ENCODE data around the gene PRELP. TPM values are rescaled to one million over a fixed set of nuclear protein-coding genes. Genes with fewer than 3 reads are reported as not detected.

Gene PRELP
- total and polyA plus RNA-seq, 2 of the 8 experiments (the other 6 are each of a cell fraction or from before 2014, with no cell fraction given) = 0.13 to 0.23 TPM

GRCh38 chr1:203505526-203506204 lies 30.1 kb downstream of the PRELP start:
- Histone ChIP-seq H3K56ac (replicated peaks; ENCODE audit: insufficient read length, low read depth, low read length) (no peak overlapping the region), H3K9ac (replicated peaks in 1 of 4; ENCODE audit: extremely low read depth in 1 of 4, low read depth in 3 of 4, low read length in 3 of 4) (no peak overlapping the region), H3K36me3 (ENCODE audit: control insufficient read depth in 2 of 4, insufficient read depth in 4 of 4, low read length in 3 of 4) (no peaks in the 10 kb centered on the region), H3K4me2 (ENCODE audit: insufficient read depth in 1 of 2, low read depth in 2 of 2, low read length in 2 of 2) (no peak overlapping the region), H3K4ac (replicated peaks; ENCODE audit: insufficient read length, low read depth, low read length) (no peak overlapping the region), H2BK5ac (ENCODE audit: low read depth, low read length) (no peak overlapping the region), H2BK120ac (replicated peaks; ENCODE audit: low read depth, low read length) (no peak overlapping the region), H2AK5ac (ENCODE audit: low read depth, low read length) (no peak overlapping the region), H3K14ac (ENCODE audit: insufficient read length) (no peak overlapping the region), H4K8ac (ENCODE audit: extremely low read depth, insufficient read depth, low read length) (no peak overlapping the region; the same call in 1 of the 2 replicates), H3K23ac (ENCODE audit: insufficient read length) (no peak overlapping the region), H2AFZ (ENCODE audit: low read length) (no peak overlapping the region), H3K4me3 (ENCODE audit: extremely low read depth in 1 of 4, insufficient read depth in 2 of 4, low read depth in 3 of 4, low read length in 4 of 4) (no peak overlapping the region), H2BK15ac (ENCODE audit: low read length) (0 out of 2 replicates have a peak overlapping the region, but pooled peaks have one; percentile 84), H2BK20ac (ENCODE audit: low read length) (no peak overlapping the region), H3K79me1 (ENCODE audit: low read depth, low read length) (no peaks in the 10 kb centered on the region), H3K27me3 (replicated peaks in 1 of 4; ENCODE audit: control insufficient read depth in 3 of 4, extremely low read depth in 1 of 4, insufficient read depth in 3 of 4, low read length in 3 of 4) (no peaks in the 10 kb centered on the region), H3K27ac (ENCODE audit: low read depth, low read length) (no peak overlapping the region), H3K4me1 (replicated peaks in 1 of 4; ENCODE audit: control insufficient read depth in 3 of 4, insufficient read depth in 4 of 4, low read length in 3 of 4) (peaks cover 2 to 17% (median 11%) of the 10 kb centered on the region in 4 experiments), H3K79me2 (ENCODE audit: control insufficient read depth in 1 of 2, insufficient read depth in 2 of 2, low read length in 2 of 2) (no peaks in the 10 kb centered on the region), H2BK12ac (ENCODE audit: low read depth, low read length) (no peak overlapping the region; the same call in 1 of the 2 replicates), H4K5ac (ENCODE audit: insufficient read length, low read depth, low read length) (no peak overlapping the region), H3K23me2 (ENCODE audit: low read depth, low read length) (no peaks in the 10 kb centered on the region; the same call in 1 of the 2 replicates), H4K20me1 (replicated peaks in 1 of 2; ENCODE audit: control insufficient read depth in 1 of 2, insufficient read depth in 2 of 2, low read length in 2 of 2) (no peaks in the 10 kb centered on the region), H4K91ac (replicated peaks; ENCODE audit: insufficient read length, low read length) (peak overlapping the region; percentile 54), H3K18ac (ENCODE audit: extremely low read depth, low read length) (no peak overlapping the region), H3K9me3 (ENCODE audit: insufficient read depth in 2 of 2, low read depth in 1 of 2, low read length in 1 of 2) (no peaks in the 10 kb centered on the region)
- ChIA-PET CTCF (ENCODE audit: partially characterized antibody) (interaction anchor here (0.8 to 9.0 kb wide), 29 partner anchors 11 to 238 kb away, joined by 3 to 162 read pairs (median 13); partner anchors contain the start of genes FMOD and OPTC), POLR2A (ENCODE audit: partially characterized antibody) (no interaction called here)
- 86% methylated on average over 7 of the region's 8 CpGs; no CpG with 5 or more reads in 1 of the 2 experiments for WGBS, 2 experiments (ENCODE audit: extremely low coverage in 1 of 2, insufficient coverage in 1 of 2, insufficient read length in 1 of 2, insufficient replicate concordance in 2 of 2, low coverage in 1 of 2, low lambda C conversion rate in 2 of 2, missing lambda C conversion rate in 1 of 2)
- FAIRE-seq = no peak
- no peak for DNase-seq (ENCODE audit: low read depth in 1 of 2, low spot score in 2 of 2)
- no peak for TF ChIP-seq SUZ12 (IDR thresholded peaks at IDR 0.05; ENCODE audit: low read length)
- TF ChIP-seq NANOG (IDR thresholded peaks at IDR 0.05; ENCODE audit: insufficient read depth, low read depth, low read length, poor library complexity, severe bottlenecking) = no peak
- no peak for TF ChIP-seq EGR1 (IDR thresholded peaks at IDR 0.05; ENCODE audit: borderline replicate concordance, low read depth, low read length)
- no peak for TF ChIP-seq BCL11A (IDR thresholded peaks at IDR 0.05; ENCODE audit: low read depth in 2 of 2, low read length in 2 of 2)
- TF ChIP-seq NRF1 (IDR thresholded peaks at IDR 0.05; ENCODE audit: low read depth, low read length) = no peak
- TF ChIP-seq EZH2 (IDR thresholded peaks at IDR 0.05; ENCODE audit: low read depth, low read length, severe bottlenecking) = no peak
- TF ChIP-seq E2F6 (IDR thresholded peaks at IDR 0.05) = no peak
- TF ChIP-seq RAD21 (IDR thresholded peaks at IDR 0.05 in 1 of 2, conservative IDR thresholded peaks at IDR 0.05 in 1 of 2; ENCODE audit: low read depth in 2 of 2, low read length in 2 of 2) = no peak
- no peak for TF ChIP-seq HDAC6 (IDR thresholded peaks at IDR 0.05; ENCODE audit: low read depth, low read length)
- no peak for TF ChIP-seq ATF3 (IDR thresholded peaks at IDR 0.05; ENCODE audit: insufficient read depth, low read depth, low read length)
- no peak for TF ChIP-seq KDM5A (IDR thresholded peaks at IDR 0.05; ENCODE audit: low read length)
